Epithelial cell of prostate (primary cell): ENCODE data around the gene ADGRD1.

Source experiments
- DNase-seq: peaks from one replicate; pipeline ENCODE4 v3.0.0-alpha.2; 2011; ENCODE audit warnings: low read depth, low spot score
- H3K27ac ChIP-seq: fragments of 450-650 bp; 2 replicates; pipeline ENCODE4 v1.5.1; 2017; ENCODE audit warnings: mild to moderate bottlenecking

The ADGRD1 gene

GRCh38 chr12:130961921-130962451 is 8.3 kb downstream of the ADGRD1 start:
- no peak for DNase-seq

GRCh38 chr12:130965214-130965613 is 11.5 kb downstream of the ADGRD1 start:
- no peak for DNase-seq
- H3K27ac ChIP-seq = no peak overlapping the region

More at GRCh38 chr12:130961921-130962451, 8.3 kb downstream of the ADGRD1 start:
- H3K27ac ChIP-seq = no peak overlapping the region

- H3K27ac ChIP-seq = no peak overlapping the region
- no peak for DNase-seq
These were observed 12.0 kb downstream of the ADGRD1 start for GRCh38 chr12:130965668-130966067.

- no peak for DNase-seq
- H3K27ac ChIP-seq = no peak overlapping the region
These were observed 12.8 kb downstream of the ADGRD1 start for GRCh38 chr12:130966443-130967030.

- H3K27ac ChIP-seq = no peak overlapping the region
- DNase-seq = no peak
These were observed 13.9 kb downstream of the ADGRD1 start for GRCh38 chr12:130967636-130968035.

- no peak for DNase-seq
These were observed 14.9 kb downstream of the ADGRD1 start for GRCh38 chr12:130968611-130969010.

GRCh38 chr12:130969223-130969622 is 15.5 kb downstream of the ADGRD1 start:
- no peak for DNase-seq

More at GRCh38 chr12:130968611-130969010, 14.9 kb downstream of the ADGRD1 start:
- no peak overlapping the region for H3K27ac ChIP-seq

GRCh38 chr12:130970165-130970907 is 16.6 kb downstream of the ADGRD1 start:
- H3K27ac ChIP-seq = no peak overlapping the region
- no peak for DNase-seq

More at GRCh38 chr12:130969223-130969622, 15.5 kb downstream of the ADGRD1 start:
- H3K27ac ChIP-seq = no peak overlapping the region

GRCh38 chr12:130970908-130971233 is 17.2 kb downstream of the ADGRD1 start:
- no peak overlapping the region for H3K27ac ChIP-seq
- no peak for DNase-seq

- DNase-seq = no peak
These were observed 18.3 kb downstream of the ADGRD1 start for GRCh38 chr12:130971925-130972585.

GRCh38 chr12:130972586-130972950 is 18.9 kb downstream of the ADGRD1 start:
- H3K27ac ChIP-seq = no peak overlapping the region
- no peak for DNase-seq

More at GRCh38 chr12:130971925-130972585, 18.3 kb downstream of the ADGRD1 start:
- H3K27ac ChIP-seq = no peak overlapping the region

- H3K27ac ChIP-seq = no peak overlapping the region
These were observed 19.4 kb downstream of the ADGRD1 start for GRCh38 chr12:130973109-130973508.

GRCh38 chr12:130973906-130974305 is 20.2 kb downstream of the ADGRD1 start:
- no peak overlapping the region for H3K27ac ChIP-seq
- no peak for DNase-seq

More at GRCh38 chr12:130973109-130973508, 19.4 kb downstream of the ADGRD1 start:
- no peak for DNase-seq

GRCh38 chr12:130975116-130975515 is 21.4 kb downstream of the ADGRD1 start:
- no peak for DNase-seq
- H3K27ac ChIP-seq = no peak overlapping the region

GRCh38 chr12:130976171-130976720 is 22.5 kb downstream of the ADGRD1 start:
- no peak overlapping the region for H3K27ac ChIP-seq

GRCh38 chr12:130977046-130977742 is 23.5 kb downstream of the ADGRD1 start:
- H3K27ac ChIP-seq = no peak overlapping the region
- no peak for DNase-seq

More at GRCh38 chr12:130976171-130976720, 22.5 kb downstream of the ADGRD1 start:
- DNase-seq = no peak

GRCh38 chr12:130977743-130978095 is 24.0 kb downstream of the ADGRD1 start:
- no peak overlapping the region for H3K27ac ChIP-seq
- DNase-seq = no peak

- no peak overlapping the region for H3K27ac ChIP-seq
- no peak for DNase-seq
These were observed 25.1 kb downstream of the ADGRD1 start for GRCh38 chr12:130978785-130979184.

- no peak overlapping the region for H3K27ac ChIP-seq
- DNase-seq = no peak
These were observed 27.5 kb downstream of the ADGRD1 start for GRCh38 chr12:130981074-130981742.

- no peak overlapping the region for H3K27ac ChIP-seq
- DNase-seq = no peak
These were observed 28.2 kb downstream of the ADGRD1 start for GRCh38 chr12:130981911-130982310.
